ENCODE results near the gene PSME3IP1. TPM values are rescaled to one million over a fixed set of nuclear protein-coding genes. Genes with fewer than 3 reads are reported as not detected.

The PSME3IP1 gene
- total and polyA plus RNA-seq, 9 donors: 38.0 to 147 (median 59.3) TPM

- intact Hi-C loops (cut with DNase I): loop anchor here in 1 of 4 donors (10.0 kb wide), 1 partner anchor 63 kb away; no protein-coding TSS in a partner anchor
- H3K27me3 ChIP-seq: no peaks in the 10 kb centered on the region
- H3K27ac ChIP-seq: no peak overlapping the region
- peak in 1 of 5 donors; percentile 38 for DNase-seq
- H3K4me1 ChIP-seq (ENCODE audit: insufficient read depth): peaks cover 3% of the 10 kb centered on the region
- 7 to 17% (median 16%) methylated on average over 14 of the region's 14 CpGs for WGBS, 3 donors
- H3K4me3 ChIP-seq: no peak overlapping the region
- no peaks in the 10 kb centered on the region for H3K36me3 ChIP-seq
- no peaks in the 10 kb centered on the region for H3K9me3 ChIP-seq
- no peak for TF ChIP-seq POLR2A (IDR thresholded peaks at IDR 0.05)
- no peak for TF ChIP-seq CTCF (IDR thresholded peaks at IDR 0.05)
- no peak for TF ChIP-seq EP300 (IDR thresholded peaks at IDR 0.05)
Measured at GRCh38 chr16:57147381-57148221, 38.2 kb downstream of the PSME3IP1 start.

- TF ChIP-seq CTCF (IDR thresholded peaks at IDR 0.05) (no peak), EP300 (IDR thresholded peaks at IDR 0.05) (no peak), POLR2A (IDR thresholded peaks at IDR 0.05) (no peak)
- H3K27me3 ChIP-seq: no peaks in the 10 kb centered on the region
- no peak overlapping the region for H3K27ac ChIP-seq
- DNase-seq: peak in 1 of 5 donors; percentile 27
- intact Hi-C loops (cut with DNase I): loop anchor here in 1 of 4 donors (10.0 kb wide), 1 partner anchor 62 kb away; no protein-coding TSS in a partner anchor
- 93 to 96% (median 95%) methylated on average over 5 of the region's 5 CpGs for WGBS, 3 donors
- H3K36me3 ChIP-seq: no peaks in the 10 kb centered on the region
- peaks cover 3% of the 10 kb centered on the region for H3K4me1 ChIP-seq (ENCODE audit: insufficient read depth)
- no peaks in the 10 kb centered on the region for H3K9me3 ChIP-seq
- H3K4me3 ChIP-seq: no peak overlapping the region
Measured at GRCh38 chr16:57146735-57147134, 39.1 kb downstream of the PSME3IP1 start.

- peaks cover 3% of the 10 kb centered on the region for H3K4me1 ChIP-seq (ENCODE audit: insufficient read depth)
- DNase-seq: peak in 1 of 5 donors; percentile 34
- no peak for TF ChIP-seq POLR2A (IDR thresholded peaks at IDR 0.05)
- TF ChIP-seq EP300 (IDR thresholded peaks at IDR 0.05): no peak
- no peak for TF ChIP-seq CTCF (IDR thresholded peaks at IDR 0.05)
Measured at GRCh38 chr16:57146040-57146647, 39.7 kb downstream of the PSME3IP1 start.

GRCh38 chr16:57145046-57146021, 40.5 kb downstream of the PSME3IP1 start:
- TF ChIP-seq EP300 (IDR thresholded peaks at IDR 0.05): no peak
- no peak for TF ChIP-seq POLR2A (IDR thresholded peaks at IDR 0.05)
- no peak for TF ChIP-seq CTCF (IDR thresholded peaks at IDR 0.05)
- Histone ChIP-seq H3K27me3 (no peaks in the 10 kb centered on the region), H3K9me3 (no peaks in the 10 kb centered on the region), H3K4me3 (no peak overlapping the region), H3K4me1 (ENCODE audit: insufficient read depth) (peaks cover 3% of the 10 kb centered on the region), H3K36me3 (no peaks in the 10 kb centered on the region), H3K27ac (no peak overlapping the region)
- WGBS, 3 donors: 72 to 75% (median 73%) methylated on average over 14 of the region's 14 CpGs
- peak in 1 of 5 donors; percentile 27 for DNase-seq
- intact Hi-C loops (cut with DNase I): loop anchor here in 1 of 4 donors (10.0 kb wide), 1 partner anchor 61 kb away; no protein-coding TSS in a partner anchor

More at GRCh38 chr16:57146040-57146647, 39.7 kb downstream of the PSME3IP1 start:
- intact Hi-C loops (cut with DNase I): loop anchor here in 1 of 4 donors (10.0 kb wide), 1 partner anchor 61 kb away; no protein-coding TSS in a partner anchor
- Histone ChIP-seq H3K36me3 (no peaks in the 10 kb centered on the region), H3K27me3 (no peaks in the 10 kb centered on the region), H3K27ac (no peak overlapping the region), H3K4me3 (no peak overlapping the region), H3K9me3 (no peaks in the 10 kb centered on the region)
- WGBS, 3 donors: 78 to 81% (median 80%) methylated on average over 24 of the region's 24 CpGs
